NCI-H446 treated with DMSO at 0.1 percent for 48 hours (cell line): ENCODE results near the gene LAMTOR4.
"Not testable (repeated sequence)": the region's sequence is repeated elsewhere in the genome, so short reads cannot be mapped to it uniquely, and the experiment has no call there.

ENCODE experiments used
- DNase-seq: peaks from one replicate; lab custom pipeline; 2025; lab: John Stamatoyannopoulos, UW

LAMTOR4 gene

DNA sequence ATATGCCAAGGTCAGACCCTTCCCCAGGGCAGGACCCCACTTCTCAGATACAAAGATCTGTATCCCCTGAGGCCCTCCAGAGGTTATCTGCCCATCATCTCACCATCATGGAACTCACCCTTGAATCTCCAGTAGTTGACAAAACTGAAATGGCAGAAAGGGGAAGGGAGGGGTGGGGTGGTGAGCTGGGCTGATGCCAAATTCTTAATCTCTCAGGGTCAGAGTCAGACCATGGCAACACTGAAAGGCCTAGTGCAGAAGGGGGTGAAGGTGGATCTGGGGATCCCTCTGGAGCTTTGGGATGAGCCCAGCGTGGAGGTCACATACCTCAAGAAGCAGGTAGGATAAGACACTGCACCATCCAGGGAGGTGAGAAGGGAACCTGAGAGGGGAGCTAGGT is 26.1 kb upstream of the LAMTOR4 start:
- no peak for DNase-seq

DNA sequence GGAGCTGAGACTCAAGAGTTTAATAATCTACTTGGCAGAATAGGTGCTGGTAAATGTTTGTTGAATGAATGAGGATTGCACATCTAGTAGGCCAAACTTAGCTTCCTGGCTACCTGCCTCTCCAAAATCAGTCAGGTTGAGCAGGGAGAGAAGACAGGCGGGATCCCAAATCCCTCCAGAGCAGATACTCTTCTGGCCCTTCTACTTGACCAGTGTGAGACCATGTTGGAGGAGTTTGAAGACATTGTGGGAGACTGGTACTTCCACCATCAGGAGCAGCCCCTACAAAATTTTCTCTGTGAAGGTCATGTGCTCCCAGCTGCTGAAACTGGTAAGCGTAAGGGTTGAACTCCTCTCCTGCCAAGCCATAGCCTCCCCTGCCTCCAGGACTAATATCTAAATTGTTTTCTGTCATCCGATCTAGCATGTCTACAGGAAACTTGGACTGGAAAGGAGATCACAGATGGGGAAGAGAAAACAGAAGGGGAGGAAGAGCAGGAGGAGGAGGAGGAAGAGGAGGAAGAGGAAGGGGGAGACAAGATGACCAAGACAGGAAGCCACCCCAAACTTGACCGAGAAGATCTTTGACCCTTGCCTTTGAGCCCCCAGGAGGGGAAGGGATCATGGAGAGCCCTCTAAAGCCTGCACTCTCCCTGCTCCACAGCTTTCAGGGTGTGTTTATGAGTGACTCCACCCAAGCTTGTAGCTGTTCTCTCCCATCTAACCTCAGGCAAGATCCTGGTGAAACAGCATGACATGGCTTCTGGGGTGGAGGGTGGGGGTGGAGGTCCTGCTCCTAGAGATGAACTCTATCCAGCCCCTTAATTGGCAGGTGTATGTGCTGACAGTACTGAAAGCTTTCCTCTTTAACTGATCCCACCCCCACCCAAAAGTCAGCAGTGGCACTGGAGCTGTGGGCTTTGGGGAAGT is 24.2 kb upstream of the LAMTOR4 start:
- no peak for DNase-seq

DNA sequence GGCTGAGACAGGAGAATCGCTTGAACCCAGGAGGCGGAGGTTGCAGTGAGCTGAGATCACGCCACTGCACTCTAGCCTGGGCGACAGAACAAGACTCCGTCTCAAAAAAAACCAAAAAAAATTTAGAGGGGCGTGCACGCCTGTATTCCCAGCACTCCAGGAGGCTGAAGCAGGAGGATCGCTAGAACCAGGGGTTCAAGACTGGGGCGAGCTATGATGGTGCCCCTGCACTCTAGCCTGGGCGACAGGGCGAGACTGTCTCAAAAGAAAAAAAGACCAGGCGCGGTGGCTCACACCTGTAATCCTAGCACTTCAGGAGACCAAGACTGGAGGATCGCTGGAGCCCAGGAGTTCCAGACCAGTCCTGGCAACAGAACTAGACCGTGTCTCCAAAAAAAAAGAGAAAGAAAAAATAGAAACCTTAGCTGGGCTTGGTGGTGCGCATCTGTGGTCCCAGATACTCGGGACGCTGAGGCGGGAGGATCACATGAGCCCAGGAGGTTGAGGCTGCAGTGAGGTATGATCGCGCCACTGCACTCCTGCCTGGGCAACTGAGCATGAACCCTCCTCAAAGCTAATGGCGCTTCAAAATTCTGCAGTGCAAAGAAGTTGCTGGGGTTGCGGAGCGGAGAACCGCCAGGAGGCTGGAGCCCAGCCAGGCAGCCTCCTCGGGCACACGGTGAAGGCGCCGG is 22.3 kb upstream of the LAMTOR4 start:
- no peak for DNase-seq

DNA sequence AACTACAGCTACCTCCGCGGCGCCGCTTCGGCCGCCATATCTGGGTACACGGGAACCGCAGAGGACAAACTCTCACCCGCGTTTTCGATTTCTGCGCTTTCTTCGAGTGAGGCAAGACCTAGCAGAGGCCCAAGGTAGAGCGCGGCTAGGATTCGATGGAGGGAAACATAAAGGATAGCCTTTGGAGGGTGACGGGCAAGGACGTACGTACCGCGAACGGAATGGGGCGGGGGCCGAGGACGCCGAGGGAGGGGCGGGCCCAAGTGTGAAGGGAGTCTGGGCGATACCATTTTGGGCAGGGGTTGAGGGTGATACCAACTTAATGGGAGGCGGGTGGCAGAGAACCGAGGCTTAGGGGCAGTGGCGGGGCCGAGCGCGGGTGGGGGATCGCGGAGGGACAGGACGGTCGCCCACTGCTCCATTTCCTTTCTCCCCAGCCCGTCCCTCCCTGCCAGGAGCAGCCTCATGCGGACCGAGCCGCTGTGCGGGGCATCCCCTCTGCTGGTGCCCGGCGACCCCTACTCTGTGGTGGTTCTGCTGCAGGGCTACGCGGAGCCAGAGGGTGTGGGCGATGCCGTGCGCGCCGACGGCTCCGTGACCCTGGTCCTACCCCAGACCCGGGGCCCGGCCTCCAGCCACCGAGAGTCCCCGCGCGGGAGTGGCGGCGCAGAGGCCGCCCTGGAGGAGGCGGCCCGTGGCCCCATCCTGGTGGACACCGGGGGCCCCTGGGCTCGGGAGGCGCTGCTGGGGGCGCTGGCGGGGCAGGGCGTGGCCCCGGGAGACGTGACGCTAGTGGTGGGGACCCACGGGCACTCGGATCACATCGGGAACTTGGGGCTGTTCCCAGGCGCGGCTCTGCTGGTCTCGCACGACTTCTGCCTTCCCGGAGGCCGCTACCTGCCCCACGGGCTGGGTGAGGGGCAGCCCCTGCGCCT is 21.5 kb upstream of the LAMTOR4 start, which contains the start of gene MBLAC1:
Gene MBLAC1, plus strand, starts transcription at position 37 of the 935 bp plus-strand sequence. Its CDS starts 429 bp downstream, at position 466.
- peak; percentile 67 for DNase-seq

DNA sequence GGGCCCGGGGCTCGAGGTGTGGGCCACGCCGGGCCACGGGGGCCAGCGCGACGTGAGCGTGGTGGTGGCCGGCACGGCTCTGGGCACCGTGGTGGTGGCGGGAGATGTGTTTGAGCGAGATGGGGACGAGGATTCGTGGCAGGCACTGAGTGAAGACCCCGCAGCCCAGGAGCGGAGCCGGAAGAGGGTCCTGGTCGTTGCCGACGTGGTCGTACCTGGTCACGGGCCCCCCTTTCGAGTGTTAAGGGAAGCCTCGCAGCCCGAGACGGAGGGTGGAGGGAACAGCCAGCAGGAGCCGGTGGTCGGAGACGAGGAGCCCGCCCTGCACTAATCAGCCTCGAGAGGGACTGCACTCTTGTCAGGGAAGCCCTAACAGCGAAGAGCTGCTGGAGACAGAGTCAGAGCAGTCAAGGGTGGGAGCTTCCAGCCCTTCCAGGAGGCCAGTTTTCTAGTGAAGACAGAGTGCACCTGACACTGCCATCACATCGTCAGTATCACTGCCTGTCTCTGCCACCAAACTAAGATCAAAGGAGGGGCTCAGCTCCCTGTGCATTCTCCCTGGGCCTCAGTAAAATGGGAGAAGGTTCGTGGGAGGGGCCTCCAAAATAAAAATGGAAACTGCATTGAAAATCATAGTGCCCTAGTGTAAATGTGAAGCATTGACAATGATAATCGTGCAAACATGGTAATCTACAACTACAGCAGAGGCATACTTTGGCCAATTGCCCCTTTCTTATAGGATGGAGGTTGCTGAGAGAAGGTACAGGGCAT is 20.7 kb upstream of the LAMTOR4 start:
- no peak for DNase-seq

DNA sequence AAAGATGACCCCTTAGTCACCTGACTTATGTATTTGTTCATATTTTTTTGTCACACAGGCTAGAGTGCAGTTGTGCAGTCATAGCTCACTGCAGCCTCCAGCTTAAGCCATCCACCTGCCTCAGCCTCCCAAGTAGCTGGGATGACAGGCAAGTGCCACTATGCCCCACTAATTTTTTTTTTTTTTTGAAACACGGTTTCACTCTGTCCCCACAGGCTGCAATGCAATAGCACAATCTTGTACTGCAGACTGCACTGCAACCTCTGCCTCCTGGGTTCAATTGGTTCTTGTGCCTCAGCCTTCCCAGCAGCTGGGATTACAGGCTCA is 20.1 kb upstream of the LAMTOR4 start:
- DNase-seq: no peak

DNA sequence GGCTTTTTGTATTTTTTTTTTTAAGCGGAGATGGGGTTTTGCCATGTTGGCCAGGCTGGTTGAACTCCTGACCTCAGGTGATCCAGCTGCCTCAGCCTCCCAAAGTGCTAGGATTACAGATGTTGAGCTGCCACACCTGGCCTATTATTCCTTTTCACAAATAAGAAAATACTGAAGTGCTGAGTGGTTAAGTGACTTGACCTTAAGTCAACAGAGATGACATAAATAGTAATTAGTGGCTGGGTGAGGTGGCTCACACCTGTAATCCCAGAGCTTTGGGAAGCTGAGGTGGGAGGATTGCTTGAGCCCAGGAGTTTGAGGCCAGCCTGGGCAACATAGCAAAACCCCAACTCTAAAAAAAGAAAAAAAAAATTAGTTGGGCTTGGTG is 18.5 kb upstream of the LAMTOR4 start:
- DNase-seq: not testable (repeated sequence)

DNA sequence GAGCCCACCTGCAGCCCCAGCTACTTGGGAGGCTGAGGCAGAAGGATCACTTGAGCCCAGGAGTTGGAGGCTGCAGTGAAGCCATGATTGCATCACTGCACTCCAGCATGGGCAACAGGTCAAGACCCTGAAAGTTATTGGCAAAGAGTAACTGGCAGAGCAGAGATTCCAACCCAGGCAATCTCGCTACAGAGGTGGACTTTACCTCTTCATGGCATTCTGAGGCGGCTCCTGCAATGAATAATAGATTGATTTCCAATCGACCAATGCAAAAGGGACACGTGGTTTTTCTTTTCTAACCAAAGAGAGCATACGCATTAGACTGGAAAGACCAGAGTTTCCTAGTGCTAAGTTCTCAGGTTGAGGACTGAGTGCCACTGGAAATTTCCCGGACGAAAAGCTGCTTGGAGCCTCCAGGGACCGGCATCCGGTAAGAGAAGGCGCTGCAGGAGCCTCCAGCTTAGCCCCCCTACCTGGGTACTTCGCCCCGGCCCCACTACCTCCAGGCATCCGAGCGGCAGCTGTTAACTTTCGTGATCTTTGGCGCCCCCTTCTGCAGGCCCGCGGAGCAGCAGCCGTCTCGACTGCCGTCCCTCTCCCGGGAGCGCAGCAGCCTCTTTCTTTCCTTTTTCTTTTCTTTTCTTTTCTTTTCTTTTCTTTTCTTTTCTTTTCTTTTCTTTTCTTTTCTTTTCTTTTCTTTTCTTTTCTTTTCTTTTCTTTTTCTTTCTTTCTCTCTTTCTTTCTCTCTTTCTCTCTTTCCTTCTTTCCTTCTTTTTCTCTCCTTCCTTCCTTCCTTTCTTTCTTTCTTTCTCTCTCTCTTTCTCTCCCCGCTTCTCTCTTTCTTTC is 17.9 kb upstream of the LAMTOR4 start:
- DNase-seq: no peak

DNA sequence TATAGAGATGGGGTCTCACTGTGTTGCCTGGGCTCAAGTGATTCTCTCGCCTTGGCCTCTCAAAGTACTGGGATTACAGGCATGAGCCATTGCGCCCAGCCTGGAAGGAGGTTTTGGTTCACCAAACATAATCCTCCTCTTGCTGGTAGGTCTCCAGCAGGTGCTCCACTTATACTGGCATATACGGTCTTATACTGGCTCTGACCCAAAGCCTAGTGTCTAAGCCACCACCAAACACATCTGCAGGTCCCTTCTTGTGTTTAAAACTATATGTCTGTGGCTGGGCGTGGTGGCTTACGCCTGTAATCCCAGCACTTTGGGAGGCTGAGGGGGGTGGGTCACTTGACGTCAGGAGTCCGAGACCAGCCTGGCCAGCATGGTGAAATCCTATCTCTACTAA is 16.6 kb upstream of the LAMTOR4 start:
- DNase-seq: no peak

DNA sequence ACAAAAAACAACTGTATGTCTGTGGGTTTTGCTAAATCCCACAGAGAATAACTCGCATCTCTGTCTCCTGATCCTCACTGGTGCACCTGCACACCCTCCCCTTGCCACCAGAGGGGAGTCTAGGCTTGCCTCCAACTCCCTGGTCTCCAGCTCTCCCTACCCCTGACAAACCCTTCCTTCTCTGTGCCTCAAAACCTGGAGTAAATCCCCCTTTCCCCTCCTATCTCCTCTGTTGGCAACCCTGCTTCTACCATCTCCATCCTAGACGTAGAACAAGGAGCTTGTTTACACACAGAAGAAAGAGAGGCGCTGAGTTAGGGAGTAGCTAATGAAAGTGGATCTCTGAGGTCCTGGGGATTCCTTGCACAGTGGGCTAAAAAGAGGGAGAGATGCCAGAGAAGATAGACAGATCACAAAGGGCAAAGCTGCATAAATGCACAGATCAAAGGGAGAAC is 16.0 kb upstream of the LAMTOR4 start:
- DNase-seq: peak; percentile 16

DNA sequence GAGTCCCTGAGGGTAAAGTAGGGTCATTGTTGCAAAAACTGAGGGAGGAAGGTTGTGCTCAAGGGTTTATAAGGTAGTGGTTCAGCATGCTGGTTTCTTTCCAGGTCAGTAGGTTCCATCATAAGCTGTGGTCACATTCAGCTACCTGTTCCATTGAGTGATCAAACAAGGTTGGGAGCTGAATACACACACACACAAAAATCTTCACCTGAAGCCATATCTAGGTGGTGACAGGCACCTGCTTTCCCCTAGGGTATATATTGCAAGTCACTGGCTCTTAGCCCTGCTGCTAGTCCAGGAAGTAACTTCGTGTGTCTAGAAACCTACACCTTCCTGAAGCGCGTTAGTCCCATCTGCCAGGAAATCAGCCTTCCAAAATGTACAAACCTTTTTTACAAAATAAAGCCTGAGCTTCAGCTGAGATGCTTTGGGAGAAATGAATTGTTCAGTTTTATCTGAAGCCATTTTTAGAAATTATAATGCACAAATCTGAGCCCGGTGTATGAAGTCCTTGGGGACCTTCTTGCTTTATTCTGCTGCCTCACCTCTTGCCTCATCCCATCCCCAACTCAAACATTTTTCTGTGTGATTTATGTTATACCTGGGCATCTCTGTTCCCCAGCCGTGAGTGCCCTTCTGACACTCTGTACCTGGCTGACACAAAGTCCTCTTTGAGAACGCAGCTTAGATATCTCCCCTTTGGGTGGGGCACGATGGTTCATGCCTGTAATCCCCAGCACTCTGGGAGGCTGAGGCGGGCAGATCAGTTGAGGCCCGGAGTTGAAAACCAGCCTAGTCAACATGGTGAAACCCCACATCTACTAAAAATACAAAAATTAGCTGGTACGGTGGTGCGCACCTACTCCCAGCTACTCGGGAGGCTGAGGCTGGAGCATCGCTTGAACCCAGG is 10.6 kb upstream of the LAMTOR4 start:
- DNase-seq: no peak

DNA sequence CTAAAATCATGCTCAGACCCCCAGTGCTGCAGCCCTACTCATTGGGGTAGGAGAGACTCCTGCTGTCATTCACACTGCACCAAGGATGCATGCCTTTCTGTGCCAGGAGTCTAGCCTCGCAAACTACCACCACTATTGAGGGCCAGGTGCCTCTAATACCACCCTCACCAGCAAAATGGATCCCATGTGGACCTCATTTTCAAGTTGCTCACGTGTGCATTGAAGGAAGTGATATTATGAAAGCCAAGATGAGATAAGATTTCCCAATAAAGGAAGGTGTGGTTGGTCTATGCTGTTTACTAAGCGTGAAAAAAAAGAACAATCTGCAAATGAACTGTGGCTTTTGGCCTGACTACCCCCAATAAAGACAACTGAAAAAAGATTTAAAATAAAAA is 7.2 kb upstream of the LAMTOR4 start:
- DNase-seq: no peak

DNA sequence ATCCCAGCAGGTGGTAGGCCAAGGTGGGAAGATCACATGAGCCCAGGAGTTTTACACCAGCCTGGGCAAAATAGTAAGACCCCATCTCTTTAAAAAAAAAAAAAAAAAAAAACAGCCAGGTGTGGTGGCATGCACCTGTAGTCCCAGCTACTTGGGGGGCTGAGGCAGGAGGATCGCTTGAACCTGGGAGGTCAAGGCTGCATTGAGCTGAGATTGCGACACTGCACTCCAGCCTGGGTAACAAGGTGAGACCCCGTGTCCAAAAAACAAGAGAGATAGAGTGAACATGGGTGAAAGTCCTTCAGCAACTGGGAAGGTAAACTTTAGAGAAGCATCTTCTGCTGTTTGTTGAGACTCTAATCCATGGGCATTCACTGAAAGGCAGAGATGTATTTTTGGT is 6.3 kb upstream of the LAMTOR4 start:
- DNase-seq: no peak

DNA sequence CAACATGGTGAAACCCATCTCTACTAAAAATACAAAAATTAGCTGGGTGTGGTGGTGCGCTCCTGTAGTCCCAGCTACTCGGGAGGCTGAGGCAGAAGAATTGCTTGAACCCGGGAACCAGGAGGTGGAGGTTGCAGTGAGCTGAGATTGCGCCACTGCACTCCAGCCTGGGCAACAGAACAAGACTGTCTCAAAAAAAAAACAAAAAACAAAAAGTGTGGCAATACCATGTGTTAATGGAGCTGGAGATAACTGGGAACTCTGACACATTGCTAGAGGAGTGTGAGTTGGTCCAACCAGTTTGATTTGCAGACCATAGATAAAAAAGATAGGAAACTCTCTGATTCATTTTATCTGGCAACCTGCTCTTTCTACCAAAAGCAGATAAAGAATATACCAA is 2.4 kb upstream of the LAMTOR4 start:
- not testable (repeated sequence) for DNase-seq

DNA sequence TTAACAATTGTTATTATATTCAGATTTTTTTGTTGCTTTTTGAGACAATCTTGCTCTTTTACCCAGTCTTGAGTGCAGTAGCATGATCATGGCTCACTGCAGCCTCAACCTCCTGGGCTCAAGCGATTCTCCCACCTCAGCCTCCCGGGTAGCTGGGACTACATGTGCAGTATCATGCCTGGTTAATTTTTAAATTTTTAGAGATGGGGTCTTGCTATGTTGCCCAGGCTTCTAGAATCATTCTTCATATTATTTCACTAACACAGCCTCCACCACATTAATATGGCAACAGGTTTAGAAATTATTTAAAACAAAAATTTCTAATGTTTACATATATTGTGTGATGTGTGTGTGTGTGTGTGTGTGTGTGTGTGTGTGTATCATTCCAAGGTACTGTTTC is 1.4 kb upstream of the LAMTOR4 start:
- no peak for DNase-seq

DNA sequence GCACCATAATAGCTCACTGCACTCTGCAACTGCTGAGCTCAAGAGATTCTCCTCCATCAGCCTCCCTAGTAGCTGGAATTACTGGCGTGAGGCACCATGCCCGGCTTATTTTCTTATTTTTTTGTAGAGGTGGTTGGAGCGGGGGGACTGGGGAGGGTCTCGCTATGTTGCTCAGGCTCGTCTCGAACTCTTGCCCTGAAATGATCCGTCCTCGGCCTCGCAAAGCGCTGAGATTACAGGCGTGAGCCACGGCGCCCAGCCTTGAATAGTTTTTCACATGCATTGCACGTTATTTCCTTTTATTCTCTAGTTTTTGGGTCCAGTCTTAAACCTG is 526 bp upstream of the LAMTOR4 start:
- no peak for DNase-seq

DNA sequence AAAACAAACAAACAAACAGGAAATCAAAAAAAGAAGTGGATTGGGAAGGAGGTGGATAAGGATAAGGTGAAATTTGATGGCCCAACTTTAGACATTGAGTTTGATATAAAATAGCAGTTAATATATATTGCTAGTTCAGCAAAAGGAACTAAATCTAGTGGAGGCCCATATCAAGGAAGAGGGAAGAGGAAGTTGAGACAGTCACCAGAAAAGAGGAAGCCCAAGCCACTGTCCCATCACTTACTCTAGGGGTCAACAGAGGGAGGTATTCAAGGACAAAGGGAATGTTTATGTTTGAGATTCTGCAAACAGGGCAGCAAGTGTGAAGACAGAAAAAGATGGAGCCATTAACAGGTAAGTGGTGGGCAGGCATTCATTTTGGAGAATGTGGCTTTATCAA is 3.7 kb downstream of the LAMTOR4 start:
- no peak for DNase-seq

DNA sequence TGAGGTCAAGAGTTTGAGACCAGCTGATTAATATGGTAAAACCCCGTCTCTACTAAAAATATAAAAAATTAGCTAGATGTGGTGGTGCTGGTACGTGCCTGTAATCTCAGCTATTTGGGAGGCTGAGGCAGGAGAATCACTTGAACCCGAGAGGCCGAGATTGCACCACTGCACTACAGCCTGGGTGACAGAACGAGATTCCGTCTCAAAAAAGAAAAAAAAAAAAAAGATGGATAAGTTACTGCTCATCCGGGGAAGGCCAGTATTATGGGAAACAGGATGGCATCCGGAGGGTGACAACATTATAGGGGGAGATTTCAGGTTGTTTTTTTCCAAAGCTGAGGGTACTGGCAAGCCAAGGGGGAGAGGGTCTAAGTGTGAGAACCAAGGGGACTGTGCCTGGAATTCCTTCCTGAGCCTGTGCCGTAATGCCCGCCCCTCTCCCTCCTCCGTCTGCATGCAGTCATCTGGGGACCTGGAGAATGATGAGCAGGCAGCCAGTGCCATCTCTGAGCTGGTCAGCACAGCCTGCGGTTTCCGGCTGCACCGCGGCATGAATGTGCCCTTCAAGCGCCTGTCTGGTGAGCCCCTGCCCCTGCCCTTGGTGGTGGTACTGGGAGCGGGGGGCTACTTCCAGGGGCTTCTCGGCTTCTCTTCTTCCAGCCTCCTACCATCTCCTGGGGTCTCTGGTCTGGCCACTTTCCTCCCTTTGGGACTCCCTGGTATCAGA is 4.4 kb downstream of the LAMTOR4 start:
- DNase-seq: no peak
